H7 (cell line): Measurements from ENCODE around the gene SOX5. TPM values are rescaled to one million over a fixed set of nuclear protein-coding genes. Genes with fewer than 3 reads are reported as not detected.

Experiments
- DNase-seq: peaks from one replicate; pipeline ENCODE4 v3.0.0; 2012
- H3K27me3 ChIP-seq: 2 replicates; pipeline ENCODE4 v1.6.0; 2011; ENCODE audit warnings: mild to moderate bottlenecking, low read length; ENCODE audit not compliant: control insufficient read depth, insufficient read depth
- H3K36me3 ChIP-seq: replicated peaks from 2 replicates; pipeline ENCODE4 v1.5.1; 2011; ENCODE audit warnings: low read length; ENCODE audit not compliant: control insufficient read depth, insufficient read depth
- H3K4me3 ChIP-seq: 2 replicates; pipeline ENCODE4 v1.5.1; 2011; ENCODE audit warnings: low read depth, mild to moderate bottlenecking, control low read depth, low read length, moderate library complexity; ENCODE audit not compliant: insufficient read depth
- total RNA-seq: library from RNA; depleted of rRNA; stranded (reverse); fragments of >200 nt; shearing (Covaris generic); gene quantifications from 2 replicates; pipeline ENCODE4 v1.2.3, GENCODE V29; 2014

The SOX5 gene
- total RNA-seq, 1 experiment from 2014 or later = 3.3 TPM

DNA sequence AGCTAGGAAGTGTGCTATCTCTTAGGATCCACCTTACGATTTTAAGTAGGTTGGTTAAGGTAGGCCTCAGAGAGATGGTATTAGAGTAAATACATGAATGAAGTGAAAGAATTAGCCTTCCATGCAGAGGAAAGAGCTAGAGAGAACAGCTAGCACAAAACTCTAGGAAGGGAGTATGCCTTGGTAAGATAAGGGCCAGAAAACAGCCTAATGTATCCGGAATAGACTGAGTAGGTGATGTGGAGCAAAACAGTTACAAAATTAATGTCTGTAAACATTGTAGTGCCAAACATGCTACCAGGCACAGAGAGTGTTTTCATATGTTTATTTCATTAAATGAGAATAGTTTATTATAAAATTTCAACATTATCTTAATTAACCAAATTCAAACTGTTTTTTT lies 315.1 kb downstream of the SOX5 start:
- DNase-seq = no peak
- H3K36me3 ChIP-seq = no peaks in the 10 kb centered on the region
- no peak overlapping the region for H3K4me3 ChIP-seq
- no peaks in the 10 kb centered on the region for H3K27me3 ChIP-seq

DNA sequence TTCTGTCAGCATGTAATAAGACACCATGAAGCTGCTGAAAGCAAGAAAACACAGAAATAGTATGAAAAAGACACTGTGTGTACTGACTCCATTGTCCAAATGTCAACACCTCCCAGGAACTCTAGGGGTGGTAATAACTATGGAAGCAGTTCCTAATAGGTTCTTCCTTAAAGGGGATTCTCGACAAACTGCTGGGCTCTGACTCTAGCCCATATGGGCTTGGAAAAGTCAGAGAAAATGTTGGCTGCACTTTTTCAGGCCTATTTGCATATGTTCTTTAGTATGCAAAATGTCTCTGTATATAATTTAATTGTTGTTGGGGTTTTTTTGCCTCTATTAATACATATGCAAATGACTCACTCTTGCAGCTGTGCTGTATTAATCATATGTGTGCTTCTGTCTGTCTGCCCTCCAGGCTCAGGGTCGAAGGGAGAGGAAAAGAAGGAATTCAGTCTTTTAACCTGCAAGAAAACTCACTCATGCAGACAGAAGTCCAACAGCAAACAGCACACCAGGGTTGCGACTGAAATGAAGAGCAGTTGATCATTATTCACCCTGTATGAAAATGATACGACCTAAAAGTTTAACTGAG lies 317.6 kb downstream of the SOX5 start:
- Histone ChIP-seq H3K27me3 (no peaks in the 10 kb centered on the region), H3K4me3 (no peak overlapping the region), H3K36me3 (no peaks in the 10 kb centered on the region)
- no peak for DNase-seq

DNA sequence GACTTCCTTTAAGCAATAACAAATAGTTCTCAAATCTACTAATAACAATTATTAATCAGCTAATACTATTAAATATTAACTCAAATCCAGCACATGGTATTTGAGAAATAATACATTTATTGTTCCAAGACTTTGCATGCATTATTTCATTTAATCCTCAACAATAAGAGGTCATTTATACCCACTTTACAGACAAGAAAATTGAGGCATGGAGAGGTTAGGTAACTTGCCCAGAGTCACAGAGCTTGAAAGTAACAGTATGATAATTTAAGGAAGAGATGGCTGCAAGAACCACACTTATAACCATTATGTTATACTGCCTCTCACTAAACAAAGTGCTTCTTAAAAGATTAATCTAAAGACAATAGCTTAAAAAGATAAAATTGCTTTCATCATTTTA lies 318.9 kb downstream of the SOX5 start:
- no peaks in the 10 kb centered on the region for H3K36me3 ChIP-seq
- DNase-seq = no peak
- no peaks in the 10 kb centered on the region for H3K27me3 ChIP-seq
- no peak overlapping the region for H3K4me3 ChIP-seq

DNA sequence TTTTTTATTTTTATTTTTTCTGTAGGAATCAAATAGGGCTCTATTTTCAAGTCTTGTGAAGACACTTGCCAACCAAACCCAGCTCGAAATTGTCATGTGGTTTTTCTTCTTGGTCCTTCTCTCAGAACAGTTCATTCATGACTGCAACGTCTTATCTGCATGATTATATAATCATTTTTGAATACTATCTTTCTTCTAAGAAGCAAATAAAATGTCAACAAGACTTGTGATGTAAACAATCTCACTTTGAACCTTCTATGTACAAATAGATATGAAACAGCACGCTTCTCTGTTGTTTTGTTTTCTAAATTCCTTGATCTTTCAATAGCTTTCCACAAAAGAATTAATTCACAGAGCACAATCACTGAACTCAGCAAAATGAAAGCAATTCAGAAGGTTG lies 320.7 kb downstream of the SOX5 start:
- H3K27me3 ChIP-seq = no peaks in the 10 kb centered on the region
- H3K4me3 ChIP-seq = no peak overlapping the region
- no peaks in the 10 kb centered on the region for H3K36me3 ChIP-seq
- no peak for DNase-seq

DNA sequence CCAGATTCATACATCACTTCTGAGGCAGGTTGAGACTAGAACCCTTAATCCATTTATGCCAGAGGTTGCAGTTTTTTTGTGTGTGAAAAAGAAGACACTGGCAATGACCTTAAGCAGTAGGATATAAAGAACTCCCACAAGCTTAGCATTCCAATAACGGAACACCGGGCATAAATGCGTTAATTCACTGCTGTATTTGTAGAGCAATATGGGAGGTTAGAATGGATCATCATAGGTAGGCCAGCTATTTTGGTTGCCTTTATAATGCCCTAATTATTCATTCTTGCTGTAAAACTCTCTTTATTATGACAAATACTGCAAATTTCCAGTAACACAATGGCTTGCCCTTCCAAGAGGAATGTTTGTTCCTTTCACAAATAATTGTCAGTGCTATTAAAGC lies 322.7 kb downstream of the SOX5 start:
- DNase-seq = no peak
- Histone ChIP-seq H3K36me3 (no peaks in the 10 kb centered on the region), H3K27me3 (no peaks in the 10 kb centered on the region), H3K4me3 (no peak overlapping the region)

DNA sequence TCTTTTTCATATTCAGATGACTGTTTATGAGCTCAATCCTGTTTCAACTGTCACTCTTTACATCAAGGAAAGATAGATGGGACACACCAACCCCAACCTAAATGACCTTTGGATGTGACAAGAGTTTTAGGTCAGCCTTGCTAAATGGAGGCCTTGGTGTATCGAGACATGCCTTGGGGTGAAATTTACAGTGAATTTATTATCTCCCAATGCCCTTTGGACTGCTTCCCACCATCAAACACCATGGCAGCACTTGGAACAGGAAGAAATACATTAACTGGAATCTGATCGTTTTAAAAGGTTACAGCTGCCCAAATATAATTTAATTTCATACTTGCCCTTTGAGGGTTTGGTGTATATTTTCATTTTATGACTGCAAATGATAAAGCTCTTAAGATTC lies 327.6 kb downstream of the SOX5 start:
- H3K4me3 ChIP-seq = no peak overlapping the region
- no peaks in the 10 kb centered on the region for H3K36me3 ChIP-seq
- H3K27me3 ChIP-seq = no peaks in the 10 kb centered on the region
- no peak for DNase-seq

DNA sequence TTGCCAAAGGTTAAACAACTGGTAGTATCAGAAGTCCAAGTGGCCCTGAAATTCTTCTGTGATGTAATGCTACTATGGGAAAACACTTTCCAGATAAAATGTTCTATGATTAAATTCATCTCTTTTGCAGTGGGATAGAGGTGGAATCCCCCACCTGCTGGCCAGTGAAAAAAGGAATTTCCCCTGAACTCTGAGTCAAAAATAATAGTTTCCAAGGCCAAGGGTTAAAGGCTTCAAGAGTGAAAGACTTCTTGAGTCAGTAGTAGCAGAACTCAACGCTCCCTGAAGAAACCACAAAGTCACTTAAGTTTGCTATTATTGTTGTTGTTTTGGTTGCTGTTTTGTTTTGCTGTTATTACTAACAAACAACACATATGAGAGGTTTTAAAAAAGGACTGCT lies 330.8 kb downstream of the SOX5 start:
- Histone ChIP-seq H3K36me3 (no peaks in the 10 kb centered on the region), H3K4me3 (no peak overlapping the region), H3K27me3 (no peaks in the 10 kb centered on the region)
- DNase-seq = no peak

DNA sequence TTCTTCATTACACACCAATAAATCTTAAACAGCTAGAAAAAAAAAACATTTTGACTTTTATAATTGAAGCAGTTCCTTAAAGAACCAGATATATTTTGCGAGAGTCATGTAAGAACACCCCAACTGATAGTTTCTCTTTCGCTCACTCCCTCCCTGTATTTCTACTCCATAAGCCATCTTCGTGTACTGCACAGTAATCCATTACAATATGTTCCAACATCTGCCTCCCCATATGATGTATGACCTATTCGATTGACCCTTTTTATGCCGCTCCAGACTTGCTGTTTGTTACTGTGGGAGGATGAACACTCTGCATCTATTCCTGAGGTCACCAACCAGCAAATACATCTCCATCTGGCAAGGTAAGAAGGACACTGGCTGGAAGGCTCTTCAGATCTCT lies 331.7 kb downstream of the SOX5 start:
- no peak for DNase-seq
- Histone ChIP-seq H3K36me3 (no peaks in the 10 kb centered on the region), H3K4me3 (no peak overlapping the region), H3K27me3 (no peaks in the 10 kb centered on the region)

DNA sequence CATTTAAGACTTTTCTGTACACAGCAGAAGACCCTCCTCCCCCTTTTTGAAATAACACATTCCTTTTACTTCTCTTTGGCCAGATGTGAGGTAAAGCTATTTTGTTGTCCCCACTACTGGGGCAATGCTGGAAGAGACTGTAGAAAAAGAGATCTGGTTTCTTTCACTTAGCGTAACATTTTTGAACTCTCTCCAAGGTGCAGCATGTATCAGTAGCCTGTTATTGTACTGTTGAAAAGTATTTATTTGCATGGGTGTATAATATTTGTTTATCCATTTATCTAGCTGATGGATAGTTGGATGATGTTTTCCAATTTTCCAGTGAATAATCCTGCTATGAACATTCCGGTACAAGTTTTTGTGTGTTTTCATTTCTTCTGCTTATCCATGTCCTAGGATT lies 335.2 kb downstream of the SOX5 start:
- Histone ChIP-seq H3K27me3 (no peaks in the 10 kb centered on the region), H3K36me3 (no peaks in the 10 kb centered on the region), H3K4me3 (no peak overlapping the region)
- no peak for DNase-seq

DNA sequence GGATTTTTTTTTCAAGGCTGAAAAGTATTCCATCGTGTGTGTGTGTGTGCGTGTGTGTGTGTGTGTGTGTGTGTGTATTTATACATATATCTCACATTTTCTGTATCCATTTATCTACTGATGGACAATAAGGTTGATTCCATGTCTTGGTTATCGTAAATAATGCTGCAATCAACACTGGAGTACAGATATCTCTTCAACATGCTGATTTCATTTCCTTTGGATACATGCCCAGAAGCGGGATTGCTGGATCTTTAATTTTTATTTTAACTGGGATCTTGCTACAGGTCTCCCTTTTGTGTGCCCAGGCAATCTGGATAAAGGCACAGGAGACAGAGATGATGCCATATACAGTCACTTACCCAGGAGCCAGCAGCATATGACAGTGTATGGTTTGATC lies 338.1 kb downstream of the SOX5 start:
- DNase-seq = no peak
- no peaks in the 10 kb centered on the region for H3K27me3 ChIP-seq
- H3K4me3 ChIP-seq = no peak overlapping the region
- H3K36me3 ChIP-seq = no peaks in the 10 kb centered on the region

DNA sequence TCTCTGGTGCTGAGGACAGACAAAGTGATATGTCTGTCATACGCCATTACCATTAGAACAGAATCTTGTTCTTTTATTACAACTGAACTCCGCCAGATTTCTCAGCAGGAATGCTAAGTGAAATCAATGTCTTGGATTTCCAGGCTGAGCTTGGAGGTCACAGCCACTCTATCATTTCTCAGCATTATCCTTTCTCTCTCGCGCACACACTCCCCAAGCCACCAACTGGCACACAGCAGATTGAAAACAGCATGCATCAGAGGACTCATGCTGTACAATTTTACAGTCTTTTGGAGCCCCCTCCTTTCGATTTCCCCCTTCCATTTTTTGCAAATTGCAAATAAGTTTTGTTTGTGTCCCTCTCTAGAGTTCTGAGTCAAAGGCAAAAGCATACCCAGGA lies 348.6 kb downstream of the SOX5 start:
- Histone ChIP-seq H3K4me3 (no peak overlapping the region), H3K36me3 (no peaks in the 10 kb centered on the region), H3K27me3 (no peaks in the 10 kb centered on the region)
- no peak for DNase-seq

DNA sequence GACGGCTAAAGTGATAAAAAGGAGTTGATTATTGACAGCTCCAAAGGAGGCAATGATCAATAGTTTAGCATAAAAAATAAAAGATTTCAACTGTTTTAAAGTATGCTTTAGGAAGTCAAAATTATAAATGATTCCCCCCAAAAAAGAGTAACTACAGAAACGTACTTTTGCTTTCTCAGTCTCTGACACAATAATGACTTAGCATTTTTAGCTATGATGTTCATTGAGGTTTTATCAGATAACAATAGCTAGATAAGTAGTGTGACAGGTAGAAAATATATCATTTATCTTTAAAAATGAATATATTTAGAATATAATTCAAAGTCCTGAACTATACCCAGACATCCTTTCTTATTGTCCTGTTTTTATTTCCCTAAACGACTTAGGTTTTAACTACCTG lies 352.9 kb downstream of the SOX5 start:
- DNase-seq = no peak

DNA sequence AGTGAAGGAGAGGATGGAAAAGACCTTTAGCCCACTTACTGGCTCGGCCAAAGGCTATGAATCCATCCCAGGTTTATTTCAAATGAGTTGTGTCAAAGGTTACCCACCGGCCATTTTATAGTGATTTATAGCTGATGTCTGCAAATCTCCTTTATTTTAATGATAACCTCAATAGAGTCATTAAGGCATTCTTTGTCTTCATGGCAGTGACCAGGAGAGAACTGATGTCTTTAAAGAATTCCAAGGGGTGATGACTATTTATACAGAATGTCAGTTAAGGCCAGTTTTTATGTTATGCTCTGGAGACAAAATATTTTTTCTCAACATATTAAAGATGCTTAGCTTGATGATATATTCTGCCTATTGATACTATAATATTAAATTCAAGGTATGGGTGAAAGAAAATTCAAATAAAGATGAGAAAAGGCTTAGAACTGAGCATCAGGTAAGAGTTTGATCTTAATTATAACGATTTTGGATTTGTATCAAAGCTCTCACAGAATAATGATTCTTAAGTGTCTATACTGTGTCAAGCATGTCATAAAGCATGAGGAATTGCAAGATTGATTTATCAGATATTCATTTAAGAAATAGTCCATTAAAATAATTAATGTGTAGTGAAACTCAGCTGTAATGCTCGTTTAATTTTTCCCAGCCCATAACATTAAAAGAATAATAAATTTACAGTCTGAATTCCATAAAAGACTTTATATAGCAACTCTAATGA lies 361.5 kb downstream of the SOX5 start:
- H3K36me3 ChIP-seq = no peaks in the 10 kb centered on the region
- DNase-seq = no peak
- H3K27me3 ChIP-seq = no peaks in the 10 kb centered on the region
- no peak overlapping the region for H3K4me3 ChIP-seq

More for the DNA sequence above, 352.9 kb downstream of the SOX5 start:
- no peaks in the 10 kb centered on the region for H3K36me3 ChIP-seq
- H3K4me3 ChIP-seq = no peak overlapping the region
- H3K27me3 ChIP-seq = no peaks in the 10 kb centered on the region

DNA sequence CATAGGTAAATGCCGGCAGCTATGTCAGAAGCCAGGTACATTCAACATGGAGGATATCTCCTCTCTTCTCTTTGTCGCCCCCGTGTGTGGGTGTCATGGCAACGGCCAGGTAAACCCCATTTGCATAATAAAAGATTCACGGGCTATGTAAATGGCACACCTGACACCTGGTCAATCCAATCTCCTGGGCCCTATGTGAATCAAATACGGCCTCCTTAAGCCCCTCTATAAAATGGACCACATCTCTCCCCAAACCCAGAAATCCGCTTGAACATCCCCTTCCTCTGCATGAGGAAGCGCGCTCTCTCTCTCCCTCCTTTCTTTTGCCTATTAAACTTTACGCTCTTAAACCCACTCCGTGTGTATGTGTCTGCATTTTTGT lies 363.7 kb downstream of the SOX5 start:
- Histone ChIP-seq H3K36me3 (no peaks in the 10 kb centered on the region), H3K4me3 (no peak overlapping the region), H3K27me3 (no peaks in the 10 kb centered on the region)
- DNase-seq = peak; percentile 45

DNA sequence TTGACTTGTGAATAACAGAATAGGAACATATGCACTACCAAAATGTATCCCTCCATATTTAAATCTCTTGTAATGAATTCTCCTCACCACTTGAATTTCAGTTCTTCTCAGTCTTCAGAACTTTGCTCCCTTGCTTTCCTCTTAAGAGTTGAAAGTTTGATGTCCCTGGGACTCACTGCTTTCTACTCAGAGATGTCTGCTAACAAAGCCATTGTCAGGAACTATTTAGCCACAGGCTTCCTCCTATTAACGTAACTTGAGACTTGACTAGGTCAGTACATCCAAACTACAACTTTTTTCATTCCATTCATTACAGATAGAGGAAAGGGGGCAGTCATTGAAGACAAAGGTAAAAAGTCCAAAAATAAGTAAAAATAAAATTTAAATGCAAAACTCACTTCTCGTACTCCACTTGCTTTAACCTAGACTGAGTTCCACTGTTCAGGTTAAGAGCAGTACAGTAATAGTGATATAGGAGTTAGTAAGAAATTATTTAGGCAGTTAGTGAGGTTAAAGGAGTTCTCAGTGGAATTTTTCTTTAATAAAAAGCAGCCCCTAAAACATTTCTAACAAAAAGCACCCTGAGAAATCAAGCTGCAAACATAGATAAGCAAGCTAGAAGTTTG lies 364.2 kb downstream of the SOX5 start:
- Histone ChIP-seq H3K4me3 (no peak overlapping the region), H3K36me3 (no peaks in the 10 kb centered on the region), H3K27me3 (no peaks in the 10 kb centered on the region)
- no peak for DNase-seq
